Transverse colon (tissue), 4 donors: ENCODE results near the gene AKAP1. TPM values are rescaled to one million over a fixed set of nuclear protein-coding genes. Genes with fewer than 3 reads are reported as not detected.

Source experiments
- DNase-seq: peaks from one replicate; pipeline ENCODE4 v3.0.0-alpha.2; 2019
- H3K27ac ChIP-seq, 4 donors: fragments of 200-600 bp; sonication (generic); 2 replicates each; pipeline ENCODE4 v1.5.1; 2016 to 2018; ENCODE audit warnings: inconsistent platforms in 4 of 4
- H3K27me3 ChIP-seq: fragments of 200-600 bp; sonication (generic); 2 replicates; pipeline ENCODE4 v1.5.1; 2017; ENCODE audit warnings: inconsistent platforms
- H3K36me3 ChIP-seq, 4 donors: fragments of 200-600 bp; sonication (generic); 2 replicates each; pipeline ENCODE4 v1.5.1; 2017 to 2019; ENCODE audit warnings: inconsistent platforms in 4 of 4
- H3K4me1 ChIP-seq, 4 donors: fragments of 200-600 bp; sonication (generic); 2 replicates each; pipeline ENCODE4 v1.5.1; 2017 to 2020; ENCODE audit warnings: inconsistent platforms in 4 of 4
- H3K4me3 ChIP-seq, 4 donors: fragments of 200-600 bp; sonication (generic); 1 replicate in 1 of 4; 2 replicates in 3 of 4; pipeline versions ENCODE4 v1.5.1 to v1.6.1; 2017 to 2019; ENCODE audit warnings: inconsistent platforms in 4 of 4
- H3K9me3 ChIP-seq, 2 donors: fragments of 200-600 bp; sonication (generic); 2 replicates each; pipeline ENCODE4 v1.5.1; 2017 to 2019; ENCODE audit warnings: inconsistent platforms in 2 of 2
- EP300 ChIP-seq: sonication (generic); formaldehyde crosslinking; IDR thresholded peaks from one replicate; pipeline ENCODE4 v1.6.1; 2017; ENCODE audit warnings: antibody characterized with exemption, low read depth
- POLR2A ChIP-seq: fragments of 450-650 bp; IDR thresholded peaks from one replicate; pipeline ENCODE4 v1.6.1; 2016; ENCODE audit warnings: antibody characterized with exemption, mild to moderate bottlenecking, moderate library complexity
- POLR2AphosphoS5 ChIP-seq, 3 donors: sonication (generic); formaldehyde crosslinking; IDR thresholded peaks; one replicate each; pipeline ENCODE4 v1.6.1; 2016; ENCODE audit warnings: antibody characterized with exemption in 3 of 3
- WGBS, 2 donors: methylation state at CpG; one replicate each; pipeline ENCODE4 v1.1.5; 2018; ENCODE audit warnings: low coverage in 1 of 2; 5-methylcytosine and 5-hydroxymethylcytosine counted together
- in situ Hi-C, 4 donors: fragments of 200-750 bp; cut with MboI; loops; one replicate each; pipeline versions ENCODE4 v1.15.0 to v1.15.1; 2017; ENCODE audit warnings: low sequenced_read_pairs in 3 of 4, low pct_ligation_motif_present in 1 of 4, low pct_unique_long_range_greater_than_20kb in 1 of 4
- intact Hi-C: fragments of 100-400 bp; cut with DNase I; formaldehyde crosslinking; loops from one replicate; pipeline ENCODE4 v1.15.1; 2023; ENCODE audit warnings: low total_unique reads
- total RNA-seq, 4 donors: library from RNA; depleted of rRNA; stranded (reverse); fragments of >200 nt; gene quantifications; one replicate each; pipeline ENCODE4 v1.1.0, GENCODE V29; 2016
- TF ChIP-seq, protein P1 (sequence below), 5 experiments: fragments of 200-600 bp in 3 of 5; fragments of 450-650 bp in 2 of 5; sonication (generic) in 3 of 5; IDR thresholded peaks; 1 replicate in 2 of 5; 2 replicates in 3 of 5; pipeline ENCODE4 v1.5.1; 2016 to 2017; ENCODE audit warnings: antibody characterized with exemption in 5 of 5, inconsistent platforms in 3 of 5, mild to moderate bottlenecking in 2 of 5, moderate library complexity in 1 of 5

Gene AKAP1
- total RNA-seq, 4 donors from 2014 or later, result 137 to 193 (median 171) TPM

- Histone ChIP-seq H3K27me3 (no peaks in the 10 kb centered on the region), H3K4me3 (no peak overlapping the region), H3K36me3 (no peaks in the 10 kb centered on the region), H3K4me1 (peaks cover 0 to 20% (median 10%) of the 10 kb centered on the region in 4 donors), H3K27ac (no peak overlapping the region), H3K9me3 (no peaks in the 10 kb centered on the region)
- no peak for DNase-seq
- TF ChIP-seq POLR2A (no peak), EP300 (no peak), POLR2AphosphoS5 (IDR thresholded peaks at IDR 0.05) (no peak)
- TF ChIP-seq, protein P1, sequence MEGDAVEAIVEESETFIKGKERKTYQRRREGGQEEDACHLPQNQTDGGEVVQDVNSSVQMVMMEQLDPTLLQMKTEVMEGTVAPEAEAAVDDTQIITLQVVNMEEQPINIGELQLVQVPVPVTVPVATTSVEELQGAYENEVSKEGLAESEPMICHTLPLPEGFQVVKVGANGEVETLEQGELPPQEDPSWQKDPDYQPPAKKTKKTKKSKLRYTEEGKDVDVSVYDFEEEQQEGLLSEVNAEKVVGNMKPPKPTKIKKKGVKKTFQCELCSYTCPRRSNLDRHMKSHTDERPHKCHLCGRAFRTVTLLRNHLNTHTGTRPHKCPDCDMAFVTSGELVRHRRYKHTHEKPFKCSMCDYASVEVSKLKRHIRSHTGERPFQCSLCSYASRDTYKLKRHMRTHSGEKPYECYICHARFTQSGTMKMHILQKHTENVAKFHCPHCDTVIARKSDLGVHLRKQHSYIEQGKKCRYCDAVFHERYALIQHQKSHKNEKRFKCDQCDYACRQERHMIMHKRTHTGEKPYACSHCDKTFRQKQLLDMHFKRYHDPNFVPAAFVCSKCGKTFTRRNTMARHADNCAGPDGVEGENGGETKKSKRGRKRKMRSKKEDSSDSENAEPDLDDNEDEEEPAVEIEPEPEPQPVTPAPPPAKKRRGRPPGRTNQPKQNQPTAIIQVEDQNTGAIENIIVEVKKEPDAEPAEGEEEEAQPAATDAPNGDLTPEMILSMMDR (IDR thresholded peaks at IDR 0.05), result no peak
- in situ Hi-C loops (no loop called here), intact Hi-C loops (no loop called here)
- WGBS, 2 donors, result 76 to 79% methylated on average over 2 of the region's 2 CpGs
Observed at GRCh38 chr17:57082441-57082840, 2.6 kb upstream of the AKAP1 start.

DNA sequence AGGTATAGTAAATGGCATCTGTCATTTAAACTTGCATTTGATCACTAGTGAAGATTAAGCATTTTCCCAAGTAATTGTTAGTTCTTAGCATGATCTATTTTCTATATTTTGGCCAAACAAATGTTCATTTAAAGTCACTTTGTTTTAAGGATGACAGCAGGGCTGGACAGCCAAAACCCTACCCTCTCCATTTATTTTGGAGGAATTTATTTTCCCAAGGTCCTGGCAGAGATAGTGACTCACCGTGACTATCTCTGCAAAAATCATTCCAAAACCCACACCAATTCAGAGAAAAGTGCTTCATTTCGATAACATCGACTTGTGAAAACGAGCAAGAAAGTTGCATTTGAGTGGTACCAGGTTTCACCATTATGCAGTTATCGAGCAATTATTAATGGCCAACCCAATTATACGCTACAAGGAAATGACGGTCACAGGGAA is 665 bp upstream of the AKAP1 start:
- Histone ChIP-seq H3K36me3 (no peaks in the 10 kb centered on the region), H3K9me3 (no peaks in the 10 kb centered on the region), H3K4me3 (peak overlapping the region; percentile 65 to 90 (median 84)), H3K27me3 (no peaks in the 10 kb centered on the region), H3K4me1 (peaks cover 14 to 40% (median 29%) of the 10 kb centered on the region in 4 donors), H3K27ac (peak overlapping the region; percentile 94 to 99 (median 98))
- no peak for DNase-seq
- in situ Hi-C loops (no loop called here), intact Hi-C loops (no loop called here)
- TF ChIP-seq POLR2A (no peak), EP300 (no peak), POLR2AphosphoS5 (IDR thresholded peaks at IDR 0.05) (no peak)
- TF ChIP-seq, protein P1 (IDR thresholded peaks at IDR 0.05), result no peak
- 0% methylated on average over 1 to 7 of the region's 7 CpGs for WGBS, 2 donors

DNA sequence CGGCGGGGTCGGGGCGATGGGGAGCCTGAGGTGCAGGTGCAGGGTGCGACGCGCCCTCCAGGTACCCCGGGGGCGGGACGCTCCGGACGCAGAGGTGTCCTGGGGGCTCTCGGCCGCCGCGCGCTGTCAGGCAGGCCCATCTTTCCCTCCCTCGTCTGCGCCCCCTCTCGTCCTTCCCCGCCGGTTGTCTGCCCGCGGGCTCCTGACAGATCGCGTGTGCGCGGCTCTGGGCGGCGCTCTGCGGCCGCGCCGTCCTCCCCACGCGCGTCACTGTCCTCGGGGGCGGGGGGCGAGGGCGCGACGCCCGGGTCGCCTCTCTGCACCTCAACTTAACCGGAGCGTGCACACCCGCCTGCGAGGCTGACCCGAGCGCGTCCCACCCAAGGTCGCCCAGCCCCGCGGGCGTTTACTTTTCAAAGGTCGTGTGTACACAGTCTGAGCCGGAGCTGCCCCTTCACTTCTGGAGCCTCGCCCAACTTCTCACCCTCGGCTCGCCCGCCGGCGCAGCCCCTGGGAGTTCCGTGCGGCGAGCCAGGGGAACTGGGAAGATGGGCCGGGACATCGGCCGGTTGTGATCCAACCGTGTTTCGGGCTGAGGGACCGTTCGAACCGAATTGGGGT is 512 bp downstream of the AKAP1 start:
- 0% methylated on average over 19 of the region's 75 CpGs; no CpG with 5 or more reads in 1 of the 2 donors for WGBS, 2 donors
- in situ Hi-C loops (no loop called here), intact Hi-C loops (no loop called here)

More for the DNA sequence above, 512 bp downstream of the AKAP1 start:
- DNase-seq, result peak; percentile 88
- H3K36me3 ChIP-seq, result no peaks in the 10 kb centered on the region
- no peaks in the 10 kb centered on the region for H3K27me3 ChIP-seq
- H3K4me1 ChIP-seq, result peaks cover 23 to 51% (median 40%) of the 10 kb centered on the region in 4 donors
- peak overlapping the region; percentile 94 to 99 (median 98) for H3K27ac ChIP-seq
- TF ChIP-seq EP300 (no peak), POLR2AphosphoS5 (IDR thresholded peaks at IDR 0.05) (peak; percentile 39 to 80 (median 72)), POLR2A (peak; percentile 70)
- TF ChIP-seq, protein P1 (IDR thresholded peaks at IDR 0.05), result peak in 2 of 5 experiments; percentile 18 to 20
- peak overlapping the region; percentile 65 to 90 (median 84) for H3K4me3 ChIP-seq
- no peaks in the 10 kb centered on the region for H3K9me3 ChIP-seq
